Measurements from ENCODE around the gene CADPS.

CADPS gene

DNA sequence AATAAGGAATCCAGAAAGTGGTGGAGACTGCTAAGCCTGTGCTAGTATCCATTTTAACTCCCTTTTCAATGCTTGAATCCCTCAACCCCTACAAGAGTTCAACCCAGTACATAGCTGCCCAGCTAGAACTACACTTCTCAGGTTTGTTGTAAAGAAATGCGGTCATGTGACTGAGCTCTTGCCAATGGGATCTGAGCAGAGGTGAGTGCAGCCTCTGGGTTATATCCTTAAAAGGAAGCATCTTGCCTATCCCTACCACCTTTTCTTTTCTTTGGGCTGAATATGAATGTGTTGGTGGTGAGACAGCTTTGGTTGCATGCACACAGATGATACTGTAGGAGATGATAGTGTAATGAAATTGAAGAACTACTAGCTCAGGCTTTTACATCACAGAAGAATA is 139.7 kb downstream of the CADPS start:
- no peaks in the 10 kb centered on the region for H3K36me3 ChIP-seq (ENCODE audit: control insufficient read depth, insufficient read depth, low read length)
- TF ChIP-seq, protein P1, sequence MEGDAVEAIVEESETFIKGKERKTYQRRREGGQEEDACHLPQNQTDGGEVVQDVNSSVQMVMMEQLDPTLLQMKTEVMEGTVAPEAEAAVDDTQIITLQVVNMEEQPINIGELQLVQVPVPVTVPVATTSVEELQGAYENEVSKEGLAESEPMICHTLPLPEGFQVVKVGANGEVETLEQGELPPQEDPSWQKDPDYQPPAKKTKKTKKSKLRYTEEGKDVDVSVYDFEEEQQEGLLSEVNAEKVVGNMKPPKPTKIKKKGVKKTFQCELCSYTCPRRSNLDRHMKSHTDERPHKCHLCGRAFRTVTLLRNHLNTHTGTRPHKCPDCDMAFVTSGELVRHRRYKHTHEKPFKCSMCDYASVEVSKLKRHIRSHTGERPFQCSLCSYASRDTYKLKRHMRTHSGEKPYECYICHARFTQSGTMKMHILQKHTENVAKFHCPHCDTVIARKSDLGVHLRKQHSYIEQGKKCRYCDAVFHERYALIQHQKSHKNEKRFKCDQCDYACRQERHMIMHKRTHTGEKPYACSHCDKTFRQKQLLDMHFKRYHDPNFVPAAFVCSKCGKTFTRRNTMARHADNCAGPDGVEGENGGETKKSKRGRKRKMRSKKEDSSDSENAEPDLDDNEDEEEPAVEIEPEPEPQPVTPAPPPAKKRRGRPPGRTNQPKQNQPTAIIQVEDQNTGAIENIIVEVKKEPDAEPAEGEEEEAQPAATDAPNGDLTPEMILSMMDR (IDR thresholded peaks at IDR 0.05; ENCODE audit: insufficient read depth, low read length, poor library complexity, severe bottlenecking): no peak
- no peaks in the 10 kb centered on the region for H3K27me3 ChIP-seq (replicated peaks; ENCODE audit: control insufficient read depth, insufficient read depth, low read length)
- no peak overlapping the region for H3K4me3 ChIP-seq (replicated peaks; ENCODE audit: low read depth, low read length)
- no peak for DNase-seq (ENCODE audit: extremely low read depth, insufficient read length)

DNA sequence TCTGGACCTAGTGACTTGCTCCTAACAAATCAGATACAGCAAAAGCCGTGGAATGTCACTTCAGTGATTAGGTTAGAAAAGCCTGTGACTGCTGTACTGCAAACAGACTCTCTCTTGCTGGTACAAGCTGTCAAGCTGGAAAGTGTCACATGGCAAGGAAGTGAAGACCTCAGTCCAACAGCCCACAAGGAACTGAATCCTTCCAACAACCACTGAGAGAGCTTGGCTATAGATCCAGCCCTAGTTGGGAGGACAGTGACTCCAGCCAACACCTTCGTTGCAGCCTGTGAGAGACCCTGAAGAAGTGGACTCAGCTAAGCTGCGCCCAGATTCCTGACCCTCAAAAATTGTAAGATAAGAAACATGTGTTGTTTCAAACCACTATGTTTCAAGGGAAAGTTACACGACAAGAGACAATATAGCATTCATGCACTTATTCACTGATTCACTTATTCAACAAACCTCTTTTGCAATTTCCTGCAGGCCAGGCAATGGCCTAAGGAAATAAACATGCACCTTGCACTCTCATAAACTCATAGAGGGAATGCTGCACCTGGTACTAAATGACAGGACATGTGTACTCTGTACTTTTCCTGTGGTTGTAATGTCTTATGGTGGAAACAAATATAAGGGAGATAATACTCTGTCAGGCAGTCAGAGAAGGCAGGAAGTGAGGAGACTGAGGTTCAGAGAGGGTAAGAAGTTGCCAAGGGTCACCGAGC is 142.9 kb downstream of the CADPS start:
- TF ChIP-seq, protein P1 (IDR thresholded peaks at IDR 0.05; ENCODE audit: insufficient read depth, low read length, poor library complexity, severe bottlenecking): no peak
- Histone ChIP-seq H3K27me3 (replicated peaks; ENCODE audit: control insufficient read depth, insufficient read depth, low read length) (no peaks in the 10 kb centered on the region), H3K36me3 (ENCODE audit: control insufficient read depth, insufficient read depth, low read length) (no peaks in the 10 kb centered on the region), H3K4me3 (replicated peaks; ENCODE audit: low read depth, low read length) (no peak overlapping the region)
- no peak for DNase-seq (ENCODE audit: extremely low read depth, insufficient read length)

GRCh38 chr3:62727981-62728380 is 147.2 kb downstream of the CADPS start:
- TF ChIP-seq, protein P1 (IDR thresholded peaks at IDR 0.05; ENCODE audit: insufficient read depth, low read length, poor library complexity, severe bottlenecking): no peak
- Histone ChIP-seq H3K36me3 (ENCODE audit: control insufficient read depth, insufficient read depth, low read length) (no peaks in the 10 kb centered on the region), H3K4me3 (replicated peaks; ENCODE audit: low read depth, low read length) (no peak overlapping the region), H3K27me3 (replicated peaks; ENCODE audit: control insufficient read depth, insufficient read depth, low read length) (no peaks in the 10 kb centered on the region)
- DNase-seq (ENCODE audit: extremely low read depth, insufficient read length): no peak

DNA sequence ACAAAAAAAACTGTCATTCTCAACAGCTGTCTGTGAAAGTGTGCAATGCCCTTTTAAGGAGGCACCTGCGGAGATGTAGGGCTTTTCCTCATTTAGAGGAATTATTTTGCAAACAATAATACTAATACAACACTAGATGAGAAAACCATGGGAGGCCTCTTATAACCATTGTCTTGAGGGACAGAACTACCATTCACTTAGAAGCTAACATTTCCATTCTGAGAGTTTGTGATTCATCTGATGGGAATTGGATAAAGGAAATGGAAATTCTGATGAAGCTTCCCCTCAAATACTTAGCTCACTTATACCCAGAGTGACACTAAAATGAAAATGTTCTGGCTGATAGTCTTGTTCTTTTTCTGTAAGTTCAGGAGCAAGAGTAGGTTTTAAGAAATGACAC is 147.7 kb downstream of the CADPS start:
- TF ChIP-seq, protein P1 (IDR thresholded peaks at IDR 0.05; ENCODE audit: insufficient read depth, low read length, poor library complexity, severe bottlenecking): no peak
- Histone ChIP-seq H3K36me3 (ENCODE audit: control insufficient read depth, insufficient read depth, low read length) (no peaks in the 10 kb centered on the region), H3K4me3 (replicated peaks; ENCODE audit: low read depth, low read length) (no peak overlapping the region), H3K27me3 (replicated peaks; ENCODE audit: control insufficient read depth, insufficient read depth, low read length) (no peaks in the 10 kb centered on the region)
- no peak for DNase-seq (ENCODE audit: extremely low read depth, insufficient read length)

- H3K4me3 ChIP-seq (replicated peaks; ENCODE audit: low read depth, low read length): no peak overlapping the region
- no peaks in the 10 kb centered on the region for H3K27me3 ChIP-seq (replicated peaks; ENCODE audit: control insufficient read depth, insufficient read depth, low read length)
- H3K36me3 ChIP-seq (ENCODE audit: control insufficient read depth, insufficient read depth, low read length): no peaks in the 10 kb centered on the region
- TF ChIP-seq, protein P1 (IDR thresholded peaks at IDR 0.05; ENCODE audit: insufficient read depth, low read length, poor library complexity, severe bottlenecking): no peak
- DNase-seq (ENCODE audit: extremely low read depth, insufficient read length): no peak
Measured at GRCh38 chr3:62724503-62724902, 150.7 kb downstream of the CADPS start.

DNA sequence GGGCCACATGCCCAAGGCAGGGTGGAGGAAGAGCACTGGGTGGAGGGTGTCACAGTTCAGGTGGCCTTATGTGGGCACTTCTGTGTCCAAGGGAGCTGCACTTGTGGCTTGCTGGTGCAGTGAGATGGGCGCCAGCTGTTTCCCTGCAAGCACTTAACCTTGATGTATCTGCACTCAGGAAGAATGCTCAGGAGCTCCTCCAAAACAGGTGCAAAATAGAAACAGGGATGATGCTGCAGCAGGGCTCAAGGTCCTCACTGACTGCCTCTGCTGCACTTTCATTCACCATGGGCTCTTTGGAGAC is 151.3 kb downstream of the CADPS start:
- no peaks in the 10 kb centered on the region for H3K36me3 ChIP-seq (ENCODE audit: control insufficient read depth, insufficient read depth, low read length)
- no peak for DNase-seq (ENCODE audit: extremely low read depth, insufficient read length)
- H3K4me3 ChIP-seq (replicated peaks; ENCODE audit: low read depth, low read length): no peak overlapping the region
- TF ChIP-seq, protein P1 (IDR thresholded peaks at IDR 0.05; ENCODE audit: insufficient read depth, low read length, poor library complexity, severe bottlenecking): no peak
- H3K27me3 ChIP-seq (replicated peaks; ENCODE audit: control insufficient read depth, insufficient read depth, low read length): no peaks in the 10 kb centered on the region; the same call in 1 of the 2 replicates

Data from GM06990 (cell line).